WTC11 (cell line): ENCODE measurements around the gene RCN2. TPM values are rescaled to one million over a fixed set of nuclear protein-coding genes. Genes with fewer than 3 reads are reported as not detected.

ENCODE experiments used
- ATAC-seq: fragments of 200-7000 bp; cut with Tn5 transposase; 2 replicates; pipeline ENCODE4 v1.10.0; 2021; ENCODE audit warnings: mild to moderate bottlenecking, moderate library complexity
- CTCF ChIA-PET: fragments of 300-600 bp; sonication (Branson Sonifier 250); formaldehyde crosslinking; loops from one replicate; lab custom pipeline; 2021; ENCODE audit warnings: antibody characterized with exemption; lab: Charles Lee
- POLR2A ChIA-PET: fragments of 350-600 bp; sonication (Branson Sonifier 250); formaldehyde crosslinking; loops from one replicate; lab custom pipeline; 2021; ENCODE audit warnings: antibody characterized with exemption; lab: Charles Lee
- DNase-seq: peaks from one replicate; pipeline ENCODE4 v3.0.0; 2021; ENCODE audit warnings: low spot score
- H3K27ac Mint-ChIP-seq: 2 replicates; pipeline ENCODE4 v1.8.0; 2021; ENCODE audit warnings: mixed read lengths
- H3K27me3 Mint-ChIP-seq: 2 replicates; pipeline ENCODE4 v1.8.0; 2021; ENCODE audit warnings: low read depth, mild to moderate bottlenecking, moderate library complexity, mixed read lengths
- H3K36me3 Mint-ChIP-seq: 2 replicates; pipeline ENCODE4 v1.8.0; 2021; ENCODE audit warnings: mixed read lengths
- H3K4me1 Mint-ChIP-seq: 2 replicates; pipeline ENCODE4 v1.8.0; 2022; ENCODE audit warnings: mixed read lengths
- H3K4me3 Mint-ChIP-seq: 2 replicates; pipeline ENCODE4 v1.8.0; 2021; ENCODE audit warnings: mild to moderate bottlenecking, moderate library complexity, mixed read lengths
- H3K9me3 Mint-ChIP-seq: 2 replicates; pipeline ENCODE4 v1.8.0; 2021; ENCODE audit warnings: mixed read lengths
- CBFB ChIP-seq: sonication (generic); formaldehyde crosslinking; IDR thresholded peaks from 2 replicates; pipeline ENCODE4 v1.8.1; 2022; ENCODE audit warnings: mild to moderate bottlenecking, low read depth, missing genetic modification reagents
- CREB1 ChIP-seq: sonication (generic); formaldehyde crosslinking; IDR thresholded peaks from 2 replicates; pipeline ENCODE4 v1.8.0; 2023; ENCODE audit warnings: mild to moderate bottlenecking, missing genetic modification reagents
- CTCF ChIP-seq: fragments of 200-600 bp; IDR thresholded peaks from 2 replicates; pipeline ENCODE4 v1.8.0; 2022; ENCODE audit warnings: antibody characterized with exemption
- E2F1 ChIP-seq: sonication (generic); formaldehyde crosslinking; IDR thresholded peaks from 2 replicates; pipeline ENCODE4 v1.8.0; 2022; ENCODE audit warnings: mild to moderate bottlenecking, missing genetic modification reagents
- E2F5 ChIP-seq: sonication (generic); formaldehyde crosslinking; IDR thresholded peaks from 2 replicates; pipeline ENCODE4 v1.8.1; 2022; ENCODE audit warnings: mild to moderate bottlenecking, moderate library complexity, missing genetic modification reagents
- ETV6 ChIP-seq: sonication (generic); formaldehyde crosslinking; IDR thresholded peaks from 2 replicates; pipeline ENCODE4 v1.8.1; 2022; ENCODE audit warnings: mild to moderate bottlenecking, missing genetic modification reagents
- KAT7 ChIP-seq: sonication (generic); formaldehyde crosslinking; IDR thresholded peaks from 2 replicates; pipeline ENCODE4 v1.8.1; 2023; ENCODE audit warnings: missing genetic modification reagents, mild to moderate bottlenecking, borderline replicate concordance
- RELA ChIP-seq: sonication (generic); formaldehyde crosslinking; IDR thresholded peaks from 2 replicates; pipeline ENCODE4 v1.8.1; 2022; ENCODE audit warnings: missing genetic modification reagents, mild to moderate bottlenecking, borderline replicate concordance
- RORB ChIP-seq: fragments of 250-450 bp; sonication (Bioruptor Pico); IDR thresholded peaks from 2 replicates; pipeline ENCODE4 v1.9.0; 2021; ENCODE audit warnings: mild to moderate bottlenecking
- SP1 ChIP-seq: sonication (generic); formaldehyde crosslinking; conservative IDR thresholded peaks from 2 replicates; pipeline ENCODE4 v1.8.1; 2022; ENCODE audit warnings: missing genetic modification reagents
- ZNF121 ChIP-seq: sonication (generic); formaldehyde crosslinking; IDR thresholded peaks from 2 replicates; pipeline ENCODE4 v1.8.0; 2023; ENCODE audit warnings: missing genetic modification reagents
- ZNF317 ChIP-seq: sonication (generic); formaldehyde crosslinking; IDR thresholded peaks from 2 replicates; pipeline ENCODE4 v1.8.1; 2023; ENCODE audit warnings: low read depth, mild to moderate bottlenecking, moderate library complexity, missing genetic modification reagents, borderline replicate concordance
- ZSCAN18 ChIP-seq: fragments of 250-450 bp; sonication (Bioruptor Pico); IDR thresholded peaks from 2 replicates; pipeline ENCODE4 v2.1.2; 2022; ENCODE audit warnings: mild to moderate bottlenecking, moderate library complexity
- total RNA-seq: library from RNA; stranded (reverse); gene quantifications from 3 replicates; pipeline ENCODE4 v1.2.3, GENCODE V29; 2021

Gene RCN2
- total RNA-seq, 1 experiment from 2014 or later: 112 TPM

- ATAC-seq (no peak), DNase-seq (no peak)
- no peak overlapping the region for H3K4me3 Mint-ChIP-seq
- POLR2A ChIA-PET: no interaction called here
- no peaks in the 10 kb centered on the region for H3K9me3 Mint-ChIP-seq
- no peaks in the 10 kb centered on the region for H3K27me3 Mint-ChIP-seq
- H3K36me3 Mint-ChIP-seq: no peaks in the 10 kb centered on the region
- CTCF ChIA-PET: interaction anchor here (0.9 to 1.7 kb wide), 3 partner anchors 25 to 36 kb away, joined by 3 to 7 read pairs (median 6); no protein-coding TSS in a partner anchor
- TF ChIP-seq RORB (no peak), E2F1 (CRISPR knock-in tag) (no peak), SP1 (CRISPR knock-in tag) (no peak), CTCF (no peak)
- H3K27ac Mint-ChIP-seq: no peak overlapping the region
- no peaks in the 10 kb centered on the region for H3K4me1 Mint-ChIP-seq
These were observed 67.2 kb downstream of the RCN2 start for GRCh38 chr15:76998663-76999285.

- no peaks in the 10 kb centered on the region for H3K36me3 Mint-ChIP-seq
- no peak overlapping the region for H3K4me3 Mint-ChIP-seq
- CTCF ChIA-PET: no interaction called here
These were observed 68.4 kb downstream of the RCN2 start for GRCh38 chr15:76999996-77000395.

GRCh38 chr15:77001351-77001750 is 69.8 kb downstream of the RCN2 start:
- H3K4me3 Mint-ChIP-seq: no peak overlapping the region
- ChIA-PET CTCF (interaction anchor here (1.0 to 1.1 kb wide), 2 partner anchors 22 to 28 kb away, joined by 3 read pairs; no protein-coding TSS in a partner anchor), POLR2A (no interaction called here)
- H3K27ac Mint-ChIP-seq: no peak overlapping the region
- H3K9me3 Mint-ChIP-seq: 0 out of 2 replicates have a peak, but pooled peaks cover 4% of the 10 kb centered on the region
- TF ChIP-seq ZNF121 (no peak), CREB1 (CRISPR knock-in tag) (no peak), ZNF317 (no peak)
- H3K27me3 Mint-ChIP-seq: no peaks in the 10 kb centered on the region; the same call in 1 of the 2 replicates
- ATAC-seq: no peak
- DNase-seq: no peak
- H3K36me3 Mint-ChIP-seq: no peaks in the 10 kb centered on the region
- H3K4me1 Mint-ChIP-seq: no peaks in the 10 kb centered on the region

More at GRCh38 chr15:76999996-77000395, 68.4 kb downstream of the RCN2 start:
- no peak for ATAC-seq
- POLR2A ChIA-PET: no interaction called here
- no peak overlapping the region for H3K27ac Mint-ChIP-seq
- TF ChIP-seq CTCF: no peak
- TF ChIP-seq ETV6 (CRISPR knock-in tag): no peak
- TF ChIP-seq RELA (CRISPR knock-in tag): no peak
- TF ChIP-seq, all 79 proteins: peak for 0
- no peak for DNase-seq
- H3K27me3 Mint-ChIP-seq: no peaks in the 10 kb centered on the region; the same call in 1 of the 2 replicates
- H3K9me3 Mint-ChIP-seq: 0 out of 2 replicates have a peak, but pooled peaks cover 4% of the 10 kb centered on the region
- no peaks in the 10 kb centered on the region for H3K4me1 Mint-ChIP-seq

GRCh38 chr15:77001966-77002365 is 70.4 kb downstream of the RCN2 start:
- DNase-seq (no peak), ATAC-seq (no peak)
- Mint-ChIP-seq H3K27ac (no peak overlapping the region), H3K4me3 (no peak overlapping the region), H3K27me3 (no peaks in the 10 kb centered on the region; the same call in 1 of the 2 replicates), H3K36me3 (no peaks in the 10 kb centered on the region), H3K4me1 (no peaks in the 10 kb centered on the region), H3K9me3 (0 out of 2 replicates have a peak, but pooled peaks cover 4% of the 10 kb centered on the region)
- ChIA-PET CTCF (interaction anchor here (1.0 to 1.1 kb wide), 2 partner anchors 22 to 29 kb away, joined by 3 read pairs; no protein-coding TSS in a partner anchor), POLR2A (no interaction called here)
- TF ChIP-seq KAT7 (CRISPR knock-in tag) (no peak), E2F5 (CRISPR knock-in tag) (no peak), ETV6 (CRISPR knock-in tag) (no peak), ZSCAN18 (CRISPR knock-in tag) (no peak), CBFB (CRISPR knock-in tag) (no peak)
